ENCODE results near the gene DHRS7B. TPM values are rescaled to one million over a fixed set of nuclear protein-coding genes. Genes with fewer than 3 reads are reported as not detected.
"Not testable (repeated sequence)": the region's sequence is repeated elsewhere in the genome, so short reads cannot be mapped to it uniquely, and the experiment has no call there.

The DHRS7B gene
- total and polyA plus RNA-seq, 9 of the 15 experiments (the other 6 are each of a cell fraction or from before 2014, with no cell fraction given) = 8.0 to 30.7 (median 14.8) TPM

DNA sequence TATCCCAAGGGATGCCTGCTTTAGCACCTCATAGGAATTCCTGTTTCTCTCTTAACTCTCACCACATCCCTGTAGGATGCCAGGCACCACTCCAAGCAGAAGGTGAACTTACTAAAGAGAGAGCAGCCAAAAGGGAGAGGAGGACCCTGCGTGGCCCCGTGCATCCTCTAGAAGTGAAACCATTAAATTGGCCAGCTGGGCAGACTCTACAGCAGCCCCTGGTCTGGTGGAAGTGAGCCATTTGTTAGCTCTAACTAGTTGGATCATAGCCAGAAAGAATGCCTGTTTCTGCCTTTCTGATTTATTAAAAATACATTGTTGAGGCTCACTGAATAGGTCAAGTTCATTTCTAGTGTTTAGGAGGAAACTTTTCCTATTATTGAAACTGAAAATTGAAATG, 64.9 kb downstream of the DHRS7B start (continued):
- TF ChIP-seq, protein P1, sequence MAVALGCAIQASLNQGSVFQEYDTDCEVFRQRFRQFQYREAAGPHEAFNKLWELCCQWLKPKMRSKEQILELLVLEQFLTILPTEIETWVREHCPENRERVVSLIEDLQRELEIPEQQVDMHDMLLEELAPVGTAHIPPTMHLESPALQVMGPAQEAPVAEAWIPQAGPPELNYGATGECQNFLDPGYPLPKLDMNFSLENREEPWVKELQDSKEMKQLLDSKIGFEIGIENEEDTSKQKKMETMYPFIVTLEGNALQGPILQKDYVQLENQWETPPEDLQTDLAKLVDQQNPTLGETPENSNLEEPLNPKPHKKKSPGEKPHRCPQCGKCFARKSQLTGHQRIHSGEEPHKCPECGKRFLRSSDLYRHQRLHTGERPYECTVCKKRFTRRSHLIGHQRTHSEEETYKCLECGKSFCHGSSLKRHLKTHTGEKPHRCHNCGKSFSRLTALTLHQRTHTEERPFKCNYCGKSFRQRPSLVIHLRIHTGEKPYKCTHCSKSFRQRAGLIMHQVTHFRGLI (CRISPR knock-in tag; IDR thresholded peaks at IDR 0.05) = no peak

DNA sequence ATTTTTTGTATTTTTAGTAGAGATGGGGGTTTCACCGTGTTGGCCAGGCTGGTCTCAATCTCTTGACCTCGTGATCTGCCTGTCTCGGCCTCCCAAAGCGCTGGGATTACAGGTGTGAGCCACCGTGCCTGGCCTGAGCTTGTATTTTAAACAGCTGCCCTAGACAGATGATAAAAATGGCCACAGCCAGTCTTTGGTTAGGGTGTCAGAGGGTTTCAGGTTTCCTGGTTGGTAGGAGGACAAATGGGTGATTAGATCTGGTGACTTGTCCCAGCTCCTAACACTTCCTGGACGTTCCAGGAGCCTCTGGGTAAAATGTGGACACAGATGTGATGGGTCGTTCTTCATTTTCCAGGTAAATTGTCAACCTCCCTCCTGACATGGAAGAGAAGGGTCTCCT, 65.7 kb downstream of the DHRS7B start:
- POLR2A ChIA-PET = interaction anchor here (0.6 kb wide), 1 partner anchor 25 kb away, joined by 3 read pairs; no protein-coding TSS in a partner anchor

DNA sequence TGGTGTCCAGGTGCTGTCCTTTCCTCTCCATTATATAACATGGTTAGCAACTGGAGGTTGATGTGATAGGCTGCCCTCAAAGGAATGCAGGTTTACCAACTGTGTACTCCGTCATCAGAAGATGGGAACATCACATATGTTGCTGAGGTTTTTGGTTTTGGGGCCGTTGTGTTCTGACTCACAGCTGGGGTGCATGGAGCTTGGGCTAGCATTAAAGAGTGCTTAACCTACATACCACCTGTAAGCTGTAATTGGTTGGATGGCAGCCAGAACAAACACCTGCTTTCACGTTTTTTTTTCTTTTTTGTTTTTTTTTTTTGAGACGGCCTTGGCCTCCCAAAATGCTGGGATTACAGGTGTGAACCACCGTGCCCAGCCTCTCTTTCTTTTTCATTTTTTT, 66.3 kb downstream of the DHRS7B start:
- Histone ChIP-seq H3K36me3 (ENCODE audit: control insufficient read depth, insufficient read depth, low read length) (peaks cover 14% of the 10 kb centered on the region; the same call in 1 of the 3 replicates), H3K27me3 (ENCODE audit: control insufficient read depth in 2 of 2, insufficient read depth in 2 of 2, low read length in 2 of 2) (no peaks in the 10 kb centered on the region), H3K4me2 (ENCODE audit: insufficient read depth, low read length) (no peak overlapping the region), H3K9ac (ENCODE audit: insufficient read depth in 1 of 2, low read depth in 2 of 2, low read length in 2 of 2) (no peak overlapping the region; a peak in 1 of 4 replicates), H3K4me3 (no peak overlapping the region), H2AFZ (ENCODE audit: low read depth, low read length) (no peak overlapping the region), H3K27ac (ENCODE audit: extremely low read depth, low read depth, low read length) (no peak overlapping the region), H3K79me2 (ENCODE audit: control insufficient read depth, insufficient read depth, low read length) (peaks cover 7% of the 10 kb centered on the region; the same call in 1 of the 3 replicates), H3K4me1 (replicated peaks in 1 of 2; ENCODE audit: control insufficient read depth in 2 of 2, insufficient read depth in 2 of 2, low read length in 2 of 2) (no peaks in the 10 kb centered on the region), H3K9me3 (replicated peaks; ENCODE audit: control insufficient read depth, insufficient read depth, low read depth, low read length) (no peaks in the 10 kb centered on the region), H3K9me1 (ENCODE audit: control insufficient read depth, insufficient read depth, low read length) (peaks cover 4% of the 10 kb centered on the region), H4K20me1 (replicated peaks; ENCODE audit: control insufficient read depth, insufficient read depth, low read length) (no peaks in the 10 kb centered on the region; the same call in 1 of the 2 replicates)
- no TSS peak for BruUV-seq (replicated peaks)
- CTCF ChIA-PET (ENCODE audit: low intra/inter-chr PET ratio) = no interaction called here
- ATAC-seq (no peak), FAIRE-seq (no peak), DNase-seq (ENCODE audit: extremely low read depth in 1 of 4, low spot score in 3 of 4) (no peak)
- intact Hi-C loops (cut with micrococcal nuclease) = no loop called here
- POLR2A ChIA-PET = no interaction called here
- WGBS (ENCODE audit: insufficient coverage, low coverage, missing lambda C conversion rate) = 77% methylated on average over 4 of the region's 5 CpGs
- in situ Hi-C loops (cut with MboI) = no loop called here
- TF ChIP-seq, protein P2, sequence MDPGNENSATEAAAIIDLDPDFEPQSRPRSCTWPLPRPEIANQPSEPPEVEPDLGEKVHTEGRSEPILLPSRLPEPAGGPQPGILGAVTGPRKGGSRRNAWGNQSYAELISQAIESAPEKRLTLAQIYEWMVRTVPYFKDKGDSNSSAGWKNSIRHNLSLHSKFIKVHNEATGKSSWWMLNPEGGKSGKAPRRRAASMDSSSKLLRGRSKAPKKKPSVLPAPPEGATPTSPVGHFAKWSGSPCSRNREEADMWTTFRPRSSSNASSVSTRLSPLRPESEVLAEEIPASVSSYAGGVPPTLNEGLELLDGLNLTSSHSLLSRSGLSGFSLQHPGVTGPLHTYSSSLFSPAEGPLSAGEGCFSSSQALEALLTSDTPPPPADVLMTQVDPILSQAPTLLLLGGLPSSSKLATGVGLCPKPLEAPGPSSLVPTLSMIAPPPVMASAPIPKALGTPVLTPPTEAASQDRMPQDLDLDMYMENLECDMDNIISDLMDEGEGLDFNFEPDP (CRISPR knock-in tag; IDR thresholded peaks at IDR 0.05) = no peak
- TF ChIP-seq ZNF175 (CRISPR knock-in tag; IDR thresholded peaks at IDR 0.05; ENCODE audit: low read depth) = no peak

More for the DNA sequence above, 65.7 kb downstream of the DHRS7B start:
- CTCF ChIA-PET (ENCODE audit: low intra/inter-chr PET ratio); H3K27me3 ChIP-seq (ENCODE audit: control insufficient read depth in 2 of 2, insufficient read depth in 2 of 2, low read length in 2 of 2); H2AFZ ChIP-seq (ENCODE audit: low read depth, low read length); H3K4me3 ChIP-seq; H4K20me1 ChIP-seq (replicated peaks; ENCODE audit: control insufficient read depth, insufficient read depth, low read length); H3K9ac ChIP-seq (ENCODE audit: insufficient read depth in 1 of 2, low read depth in 2 of 2, low read length in 2 of 2); H3K79me2 ChIP-seq (ENCODE audit: control insufficient read depth, insufficient read depth, low read length); H3K9me3 ChIP-seq (replicated peaks; ENCODE audit: control insufficient read depth, insufficient read depth, low read depth, low read length); H3K36me3 ChIP-seq (ENCODE audit: control insufficient read depth, insufficient read depth, low read length); FAIRE-seq; H3K27ac ChIP-seq (ENCODE audit: extremely low read depth, low read depth, low read length); in situ Hi-C loops (cut with MboI); BruUV-seq (replicated peaks); H3K9me1 ChIP-seq (ENCODE audit: control insufficient read depth, insufficient read depth, low read length); H3K4me1 ChIP-seq (replicated peaks in 1 of 2; ENCODE audit: control insufficient read depth in 2 of 2, insufficient read depth in 2 of 2, low read length in 2 of 2); DNase-seq (ENCODE audit: extremely low read depth in 1 of 4, low spot score in 3 of 4); ATAC-seq; H3K4me2 ChIP-seq (ENCODE audit: insufficient read depth, low read length); intact Hi-C loops (cut with micrococcal nuclease): not testable (repeated sequence)
- 72% methylated on average over 4 of the region's 7 CpGs for WGBS (ENCODE audit: insufficient coverage, low coverage, missing lambda C conversion rate)
